K562 (cell line): ENCODE measurements around the gene ADAMTS14. TPM values are rescaled to one million over a fixed set of nuclear protein-coding genes. Genes with fewer than 3 reads are reported as not detected.

Source experiments
- MBD2 ChIP-seq: sonication (generic); IDR thresholded peaks from 2 replicates; pipeline ENCODE4 v1.6.1; 2016; ENCODE audit warnings: low read depth, borderline replicate concordance
- MCM3 ChIP-seq: fragments of 450-650 bp; IDR thresholded peaks from 2 replicates; pipeline ENCODE4 v1.6.1; 2016
- PHF8 ChIP-seq: fragments of 200-600 bp; sonication (generic); IDR thresholded peaks from 2 replicates; pipeline ENCODE4 v1.6.1; 2012; ENCODE audit warnings: mixed run types, mild to moderate bottlenecking, inconsistent platforms, low read length, moderate library complexity, borderline replicate concordance
- PML ChIP-seq: IDR thresholded peaks from 2 replicates; pipeline ENCODE4 v1.6.1; 2012; ENCODE audit warnings: low read length, inconsistent platforms
- SAFB ChIP-seq: fragments of 200-400 bp; formaldehyde crosslinking; IDR thresholded peaks from 2 replicates; pipeline ENCODE4 v1.6.1; 2017; ENCODE audit warnings: low read depth, low read length, borderline replicate concordance
- SRSF3 ChIP-seq: fragments of 200-400 bp; formaldehyde crosslinking; IDR thresholded peaks from 2 replicates; pipeline ENCODE4 v1.6.1; 2016; ENCODE audit warnings: mild to moderate bottlenecking, low read length, moderate library complexity; ENCODE audit not compliant: insufficient read depth
- SUPT5H ChIP-seq: fragments of 450-650 bp; IDR thresholded peaks from 2 replicates; pipeline ENCODE4 v1.6.1; 2016
- TRIM24 ChIP-seq, 2 experiments: fragments of 450-650 bp; IDR thresholded peaks; 2 replicates each; pipeline ENCODE4 v1.6.1; 2016
- ZBTB9 ChIP-seq: fragments of 450-650 bp; formaldehyde crosslinking; IDR thresholded peaks from 2 replicates; pipeline ENCODE4 v1.4.0; 2020; ENCODE audit warnings: mild to moderate bottlenecking, moderate library complexity
- ZFP30 ChIP-seq: fragments of 250-450 bp; sonication (Bioruptor Pico); IDR thresholded peaks from 2 replicates; pipeline ENCODE4 v1.8.0; 2022; ENCODE audit warnings: moderate library complexity, mild to moderate bottlenecking, inconsistent platforms, borderline replicate concordance
- ZNF253 ChIP-seq: fragments of 250-450 bp; sonication (Bioruptor Pico); conservative IDR thresholded peaks from 2 replicates; pipeline ENCODE4 v1.6.1; 2021; ENCODE audit warnings: mild to moderate bottlenecking
- ZNF76 ChIP-seq: fragments of 250-450 bp; sonication (Bioruptor Pico); IDR thresholded peaks from 2 replicates; pipeline ENCODE4 v1.4.0; 2020; ENCODE audit warnings: mild to moderate bottlenecking, moderate library complexity, borderline replicate concordance
- polyA plus RNA-seq, 8 experiments: library from polyadenylated mRNA; depleted of rRNA in 4 of 8; stranded (reverse) in 5 of 8; unstranded in 3 of 8; fragments of >200 nt; fragmentation: Nextera tagmentation in 2 of 8; fragmentation: Illumina TruSeq in 1 of 8; extraction: Ambion mirVana in 2 of 8; extraction: Trizol in 1 of 8; gene quantifications; 2 replicates each; pipeline versions ENCODE4 v1.2.1 to v1.2.3, GENCODE V29; 2011 to 2014; ENCODE audit warnings: inconsistent platforms in 1 of 8, missing spikeins in 1 of 8
- total RNA-seq, 7 experiments: library from RNA; depleted of rRNA in 6 of 7; stranded (reverse); fragments of >200 nt in 6 of 7; fragmentation: Illumina TruSeq in 2 of 7; extraction: Trizol in 2 of 7; gene quantifications; 2 replicates each; pipeline versions ENCODE4 v1.2.1 to v1.2.3, GENCODE V29; 2011 to 2021; ENCODE audit warnings: low replicate concordance in 1 of 7
- TF ChIP-seq, protein P1 (sequence below): sonication (generic); formaldehyde crosslinking; IDR thresholded peaks from 2 replicates; pipeline ENCODE4 v1.8.0; 2022; ENCODE audit warnings: mild to moderate bottlenecking, missing genetic modification reagents

The ADAMTS14 gene
- total and polyA plus RNA-seq, 9 of the 15 experiments (the other 6 are each of a cell fraction or from before 2014, with no cell fraction given), result 0.04 to 37.4 (median 15.9) TPM

- TF ChIP-seq, protein P1, sequence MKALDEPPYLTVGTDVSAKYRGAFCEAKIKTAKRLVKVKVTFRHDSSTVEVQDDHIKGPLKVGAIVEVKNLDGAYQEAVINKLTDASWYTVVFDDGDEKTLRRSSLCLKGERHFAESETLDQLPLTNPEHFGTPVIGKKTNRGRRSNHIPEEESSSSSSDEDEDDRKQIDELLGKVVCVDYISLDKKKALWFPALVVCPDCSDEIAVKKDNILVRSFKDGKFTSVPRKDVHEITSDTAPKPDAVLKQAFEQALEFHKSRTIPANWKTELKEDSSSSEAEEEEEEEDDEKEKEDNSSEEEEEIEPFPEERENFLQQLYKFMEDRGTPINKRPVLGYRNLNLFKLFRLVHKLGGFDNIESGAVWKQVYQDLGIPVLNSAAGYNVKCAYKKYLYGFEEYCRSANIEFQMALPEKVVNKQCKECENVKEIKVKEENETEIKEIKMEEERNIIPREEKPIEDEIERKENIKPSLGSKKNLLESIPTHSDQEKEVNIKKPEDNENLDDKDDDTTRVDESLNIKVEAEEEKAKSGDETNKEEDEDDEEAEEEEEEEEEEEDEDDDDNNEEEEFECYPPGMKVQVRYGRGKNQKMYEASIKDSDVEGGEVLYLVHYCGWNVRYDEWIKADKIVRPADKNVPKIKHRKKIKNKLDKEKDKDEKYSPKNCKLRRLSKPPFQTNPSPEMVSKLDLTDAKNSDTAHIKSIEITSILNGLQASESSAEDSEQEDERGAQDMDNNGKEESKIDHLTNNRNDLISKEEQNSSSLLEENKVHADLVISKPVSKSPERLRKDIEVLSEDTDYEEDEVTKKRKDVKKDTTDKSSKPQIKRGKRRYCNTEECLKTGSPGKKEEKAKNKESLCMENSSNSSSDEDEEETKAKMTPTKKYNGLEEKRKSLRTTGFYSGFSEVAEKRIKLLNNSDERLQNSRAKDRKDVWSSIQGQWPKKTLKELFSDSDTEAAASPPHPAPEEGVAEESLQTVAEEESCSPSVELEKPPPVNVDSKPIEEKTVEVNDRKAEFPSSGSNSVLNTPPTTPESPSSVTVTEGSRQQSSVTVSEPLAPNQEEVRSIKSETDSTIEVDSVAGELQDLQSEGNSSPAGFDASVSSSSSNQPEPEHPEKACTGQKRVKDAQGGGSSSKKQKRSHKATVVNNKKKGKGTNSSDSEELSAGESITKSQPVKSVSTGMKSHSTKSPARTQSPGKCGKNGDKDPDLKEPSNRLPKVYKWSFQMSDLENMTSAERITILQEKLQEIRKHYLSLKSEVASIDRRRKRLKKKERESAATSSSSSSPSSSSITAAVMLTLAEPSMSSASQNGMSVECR (CRISPR knock-in tag), result peak; percentile 24; the same call in 1 of the 2 replicates
- TF ChIP-seq SUPT5H (peak; percentile 57; the same call in 1 of the 2 replicates), SRSF3 (0 out of 2 replicates have a peak, but pooled peaks have one; percentile 52), PHF8 (peak; percentile 58; the same call in 1 of the 2 replicates), MCM3 (no peak), ZNF76 (CRISPR knock-in tag) (0 out of 2 replicates have a peak, but pooled peaks have one; percentile 22), TRIM24 (IDR thresholded peaks at IDR 0.05) (no peak; a peak in 1 of 4 replicates), MBD2 (no peak; the same call in 1 of the 2 replicates), SAFB (peak; percentile 50; the same call in 1 of the 2 replicates), PML (peak; percentile 40; the same call in 1 of the 2 replicates), ZFP30 (CRISPR knock-in tag) (no peak), ZBTB9 (CRISPR knock-in tag) (peak; percentile 91), ZNF253 (CRISPR knock-in tag) (no peak)
Measured at GRCh38 chr10:70672165-70673042, at the start of gene ADAMTS14 (continued).
